GM12878 (cell line): ENCODE data around the gene CDC27. TPM values are rescaled to one million over a fixed set of nuclear protein-coding genes. Genes with fewer than 3 reads are reported as not detected.

Experiments used
- ATAC-seq: fragments of 200-7000 bp; cut with Tn5 transposase; 3 replicates; pipeline ENCODE4 v1.9.1; 2020; ENCODE audit warnings: mild to moderate bottlenecking, moderate library complexity
- BruUV-seq: library from RNA; stranded (reverse); fragments of 400-500 nt; replicated peaks from 2 replicates; lab custom pipeline; 2021; lab: Mats Ljungman, UMichigan
- CTCF ChIA-PET: fragments of 300-600 bp; sonication (Branson Sonifier 250); formaldehyde crosslinking; extraction: SDS; loops from one replicate; lab custom pipeline; 2021; ENCODE audit warnings: inconsistent platforms; lab: Yijun Ruan, JAX
- POLR2A ChIA-PET: fragments of 350-600 bp; formaldehyde crosslinking; extraction: SDS; loops from one replicate; lab custom pipeline; 2021; ENCODE audit warnings: inconsistent platforms; lab: Charles Lee
- RAD21 ChIA-PET: fragments of 300-600 bp; sonication (Branson Sonifier 250); formaldehyde crosslinking; loops from one replicate; lab custom pipeline; 2023; ENCODE audit warnings: antibody characterized with exemption; ENCODE audit not compliant: unreplicated experiment; lab: Charles Lee
- SMC1A ChIA-PET: fragments of 300-600 bp; sonication (Branson Sonifier 250); formaldehyde crosslinking; loops from one replicate; lab custom pipeline; 2023; ENCODE audit not compliant: unreplicated experiment, uncharacterized antibody; lab: Charles Lee
- DNase-seq: peaks from one replicate; pipeline ENCODE4 v3.0.0-alpha.2; 2011; ENCODE audit warnings: low read depth, low spot score
- FAIRE-seq: peaks from 3 replicates; lab custom pipeline; 2011; peaks lifted over from hg19 to GRCh38; lab: Jason Lieb, UNC
- H2AFZ ChIP-seq: 2 replicates; pipeline ENCODE4 v1.6.0; 2011; ENCODE audit warnings: low read depth, low read length, control low read depth; ENCODE audit not compliant: control insufficient read depth
- H3K27ac ChIP-seq: 2 replicates; pipeline ENCODE4 v1.5.1; 2011; ENCODE audit warnings: control low read depth; ENCODE audit not compliant: control insufficient read depth, insufficient read depth
- H3K27me3 ChIP-seq, 2 experiments: replicated peaks in 1 of 2; 2 replicates each; pipeline versions ENCODE4 v1.6.0 to v1.6.1; 2011; ENCODE audit warnings: low read length in 1 of 2; ENCODE audit not compliant: control insufficient read depth in 2 of 2, insufficient read depth in 2 of 2
- H3K36me3 ChIP-seq, 2 experiments: 2 replicates each; pipeline ENCODE4 v1.5.1; 2011; ENCODE audit warnings: low read length in 1 of 2; ENCODE audit not compliant: control insufficient read depth in 2 of 2, insufficient read depth in 2 of 2
- H3K4me1 ChIP-seq: 2 replicates; pipeline ENCODE4 v1.6.1; 2011; ENCODE audit warnings: mild to moderate bottlenecking, low read length, moderate library complexity, mixed read lengths; ENCODE audit not compliant: control insufficient read depth, insufficient read depth
- H3K4me2 ChIP-seq: 2 replicates; pipeline ENCODE4 v1.6.0; 2011; ENCODE audit warnings: control low read depth; ENCODE audit not compliant: control insufficient read depth, insufficient read depth
- H3K4me3 ChIP-seq: fragments of 200-600 bp; sonication (generic); 2 replicates; pipeline ENCODE4 v1.5.1; 2016
- H3K79me2 ChIP-seq: 2 replicates; pipeline ENCODE4 v1.6.0; 2011; ENCODE audit warnings: low read length; ENCODE audit not compliant: control insufficient read depth, insufficient read depth
- H3K9ac ChIP-seq: 2 replicates; pipeline ENCODE4 v1.8.0; 2011; ENCODE audit warnings: low read length, control low read depth, mixed read lengths; ENCODE audit not compliant: control insufficient read depth, insufficient read depth
- H3K9me3 ChIP-seq: replicated peaks from 3 replicates; pipeline ENCODE4 v1.5.1; 2011; ENCODE audit warnings: mild to moderate bottlenecking, low read length; ENCODE audit not compliant: control insufficient read depth, insufficient read depth
- H4K20me1 ChIP-seq: 2 replicates; pipeline ENCODE4 v1.6.0; 2011; ENCODE audit not compliant: control insufficient read depth, insufficient read depth
- BACH1 ChIP-seq: fragments of 450-650 bp; IDR thresholded peaks from 2 replicates; pipeline ENCODE4 v1.6.1; 2017; ENCODE audit warnings: mild to moderate bottlenecking, borderline replicate concordance
- CHD1 ChIP-seq: IDR thresholded peaks from 2 replicates; pipeline ENCODE4 v1.6.1; 2012; ENCODE audit warnings: low read depth, low read length, improper control_type of control experiment
- CREM ChIP-seq: IDR thresholded peaks from 2 replicates; pipeline ENCODE4 v1.6.1; 2014; ENCODE audit warnings: antibody characterized with exemption, low read depth
- CUX1 ChIP-seq: IDR thresholded peaks from 2 replicates; pipeline ENCODE4 v1.6.1; 2012; ENCODE audit warnings: improper control_type of control experiment, low read depth, low read length; ENCODE audit not compliant: insufficient replicate concordance
- E2F4 ChIP-seq: IDR thresholded peaks from 2 replicates; pipeline ENCODE4 v1.6.1; 2012; ENCODE audit warnings: low read depth, low read length, improper control_type of control experiment
- E2F8 ChIP-seq: fragments of 450-650 bp; IDR thresholded peaks from 2 replicates; pipeline ENCODE4 v1.6.1; 2018; ENCODE audit warnings: mild to moderate bottlenecking, low read depth, moderate library complexity; ENCODE audit not compliant: partially characterized antibody
- EED ChIP-seq: sonication (generic); IDR thresholded peaks from 2 replicates; pipeline ENCODE4 v1.6.1; 2016; ENCODE audit warnings: antibody characterized with exemption, low read depth
- EGR1 ChIP-seq, 2 experiments: IDR thresholded peaks; 1 replicate in 1 of 2; 2 replicates in 1 of 2; pipeline ENCODE4 v1.6.1; 2011 to 2012; ENCODE audit warnings: low read depth in 2 of 2, low read length in 2 of 2, borderline replicate concordance in 1 of 2, mild to moderate bottlenecking in 1 of 2, moderate library complexity in 1 of 2
- GABPA ChIP-seq: IDR thresholded peaks from 2 replicates; pipeline ENCODE4 v1.6.1; 2014; ENCODE audit warnings: antibody characterized with exemption, low read depth, mild to moderate bottlenecking, inconsistent platforms
- IKZF2 ChIP-seq, 2 experiments: fragments of 450-650 bp; IDR thresholded peaks; 2 replicates each; pipeline ENCODE4 v1.6.1; 2017; ENCODE audit warnings: mild to moderate bottlenecking in 2 of 2, moderate library complexity in 2 of 2
- RFX5 ChIP-seq: IDR thresholded peaks from 2 replicates; pipeline ENCODE4 v1.6.1; 2011; ENCODE audit warnings: low read depth, low read length, improper control_type of control experiment
- SP1 ChIP-seq: IDR thresholded peaks from one replicate; pipeline ENCODE4 v1.6.1; 2011; ENCODE audit warnings: low read depth, low read length
- SPI1 ChIP-seq: IDR thresholded peaks from 2 replicates; pipeline ENCODE4 v1.6.1; 2011; ENCODE audit warnings: low read depth, mild to moderate bottlenecking, low read length, moderate library complexity, borderline replicate concordance; ENCODE audit not compliant: insufficient read depth
- TCF12 ChIP-seq: IDR thresholded peaks from 2 replicates; pipeline ENCODE4 v1.6.1; 2011; ENCODE audit warnings: low read depth, mild to moderate bottlenecking, low read length
- WGBS: methylation state at CpG from one replicate; pipeline ENCODE4 v1.1.6; 2016; ENCODE audit warnings: low lambda C conversion rate; ENCODE audit not compliant: insufficient replicate concordance, insufficient coverage; ENCODE audit errors: missing lambda C conversion rate; 5-methylcytosine and 5-hydroxymethylcytosine counted together
- in situ Hi-C: fragments of 300-500 bp; cut with MboI; formaldehyde crosslinking; loops from 9 replicates; pipeline ENCODE4 v1.14.3; 2018; ENCODE audit warnings: mixed read lengths
- intact Hi-C: fragments of 100-400 bp; cut with micrococcal nuclease; formaldehyde crosslinking; loops from one replicate; pipeline ENCODE4 v1.14.2; 2022; ENCODE audit not compliant: unreplicated experiment
- polyA plus RNA-seq, 11 experiments: library from polyadenylated mRNA; depleted of rRNA in 4 of 11; unstranded in 6 of 11; stranded (reverse) in 5 of 11; fragments of >200 nt; fragmentation: Nextera tagmentation in 4 of 11; fragmentation: Illumina TruSeq in 1 of 11; extraction: Ambion mirVana in 4 of 11; extraction: Trizol in 1 of 11; gene quantifications; 1 replicate in 1 of 11; 2 replicates in 10 of 11; pipeline versions ENCODE4 v1.2.1 to v1.2.3, GENCODE V29; 2011 to 2016; ENCODE audit warnings: inconsistent platforms in 2 of 11, missing spikeins in 2 of 11, low read depth in 1 of 11
- total RNA-seq, 4 experiments: library from RNA; depleted of rRNA in 3 of 4; stranded (reverse); fragments of >200 nt in 3 of 4; fragmentation: Illumina TruSeq in 1 of 4; extraction: Trizol in 1 of 4; gene quantifications; 2 replicates each; pipeline versions ENCODE4 v1.2.1 to v1.2.3, GENCODE V29; 2013 to 2021
- TF ChIP-seq, protein P1 (sequence below): IDR thresholded peaks from 2 replicates; pipeline ENCODE4 v1.6.1; 2011; ENCODE audit warnings: borderline replicate concordance, low read depth, mild to moderate bottlenecking, moderate library complexity, low read length; ENCODE audit not compliant: insufficient read depth, poor library complexity, severe bottlenecking

CDC27 gene
- total and polyA plus RNA-seq, 10 of the 15 experiments (the other 5 are each of a cell fraction or from before 2014, with no cell fraction given): 23.2 to 138 (median 97.8) TPM

DNA sequence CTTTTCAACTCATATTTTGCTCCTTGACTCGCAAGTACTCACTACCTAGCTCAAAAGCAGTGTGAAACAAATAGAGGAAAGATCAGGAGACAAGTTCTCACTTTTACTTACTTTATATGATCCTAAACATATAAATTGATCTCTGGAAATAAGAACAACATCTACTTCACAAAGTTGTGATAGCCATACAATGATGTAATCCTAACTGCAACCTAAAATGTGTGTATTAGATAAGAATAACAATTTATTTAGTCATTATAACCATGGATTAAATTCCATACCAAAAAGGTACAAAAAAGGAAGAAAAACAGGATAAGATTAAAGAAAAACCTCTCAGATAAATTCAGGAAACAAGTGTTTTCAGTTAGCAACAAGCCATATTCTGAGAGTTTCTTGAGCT, 103.4 kb downstream of the CDC27 start:
- DNase-seq (no peak), ATAC-seq (no peak), FAIRE-seq (no peak)
- no peak overlapping the region for H3K4me3 ChIP-seq
- intact Hi-C loops: no loop called here
- ChIA-PET SMC1A (no interaction called here), CTCF (no interaction called here), POLR2A (interaction anchor here (0.6 kb wide), 2 partner anchors 32 to 124 kb away, joined by 3 to 4 read pairs; no protein-coding TSS in a partner anchor), RAD21 (no interaction called here)
- no peaks in the 10 kb centered on the region for H3K36me3 ChIP-seq
- no TSS peak for BruUV-seq
- no peaks in the 10 kb centered on the region for H3K27me3 ChIP-seq
- no peaks in the 10 kb centered on the region for H3K4me1 ChIP-seq
- peaks cover 3% of the 10 kb centered on the region; the same call in 1 of the 2 replicates for H3K79me2 ChIP-seq
- no peak overlapping the region for H3K4me2 ChIP-seq
- no peaks in the 10 kb centered on the region for H4K20me1 ChIP-seq
- no peak overlapping the region for H3K9ac ChIP-seq
- in situ Hi-C loops: no loop called here
- H3K27ac ChIP-seq: no peak overlapping the region
- no peaks in the 10 kb centered on the region for H3K9me3 ChIP-seq
- WGBS: 100% methylated on average over 1 of the region's 1 CpG
- H2AFZ ChIP-seq: no peak overlapping the region
- TF ChIP-seq CHD1 (no peak), EED (no peak), CREM (no peak), BACH1 (no peak), SPI1 (no peak), TCF12 (no peak), EGR1 (IDR thresholded peaks at IDR 0.05; ENCODE audit: borderline replicate concordance in 1 of 2, low read depth in 2 of 2, low read length in 2 of 2) (no peak), CUX1 (no peak), E2F4 (no peak), E2F8 (no peak), SP1 (no peak), IKZF2 (IDR thresholded peaks at IDR 0.05) (no peak), RFX5 (no peak), GABPA (no peak)
- TF ChIP-seq, protein P1, sequence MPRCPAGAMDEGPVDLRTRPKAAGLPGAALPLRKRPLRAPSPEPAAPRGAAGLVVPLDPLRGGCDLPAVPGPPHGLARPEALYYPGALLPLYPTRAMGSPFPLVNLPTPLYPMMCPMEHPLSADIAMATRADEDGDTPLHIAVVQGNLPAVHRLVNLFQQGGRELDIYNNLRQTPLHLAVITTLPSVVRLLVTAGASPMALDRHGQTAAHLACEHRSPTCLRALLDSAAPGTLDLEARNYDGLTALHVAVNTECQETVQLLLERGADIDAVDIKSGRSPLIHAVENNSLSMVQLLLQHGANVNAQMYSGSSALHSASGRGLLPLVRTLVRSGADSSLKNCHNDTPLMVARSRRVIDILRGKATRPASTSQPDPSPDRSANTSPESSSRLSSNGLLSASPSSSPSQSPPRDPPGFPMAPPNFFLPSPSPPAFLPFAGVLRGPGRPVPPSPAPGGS: no peak
